LNCAP (cell line): ENCODE data around the gene KCNQ5.

Source experiments
- TF ChIP-seq, protein P1 (sequence below): fragments of 450-650 bp; IDR thresholded peaks from 2 replicates; pipeline ENCODE4 v1.5.1; 2017; ENCODE audit warnings: mild to moderate bottlenecking

KCNQ5 gene

DNA sequence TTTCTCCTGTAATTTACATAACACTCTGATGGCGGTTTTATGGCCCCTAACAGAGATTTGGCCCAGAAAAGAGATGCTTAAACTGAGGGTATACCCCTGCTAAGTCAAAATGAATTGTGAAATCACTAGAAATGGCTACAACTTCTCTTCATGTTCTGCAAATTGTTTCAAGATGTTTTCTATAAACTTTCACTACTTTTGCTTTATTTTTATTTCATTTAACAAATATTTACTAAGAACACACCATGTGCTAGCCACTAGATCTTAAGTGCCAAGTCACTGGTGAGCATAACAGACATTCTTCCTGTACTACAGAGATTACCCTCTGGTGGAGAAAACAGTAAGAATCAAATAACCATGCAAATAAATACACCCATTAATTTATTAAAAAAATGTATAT lies 87.6 kb downstream of the KCNQ5 start:
- TF ChIP-seq, protein P1, sequence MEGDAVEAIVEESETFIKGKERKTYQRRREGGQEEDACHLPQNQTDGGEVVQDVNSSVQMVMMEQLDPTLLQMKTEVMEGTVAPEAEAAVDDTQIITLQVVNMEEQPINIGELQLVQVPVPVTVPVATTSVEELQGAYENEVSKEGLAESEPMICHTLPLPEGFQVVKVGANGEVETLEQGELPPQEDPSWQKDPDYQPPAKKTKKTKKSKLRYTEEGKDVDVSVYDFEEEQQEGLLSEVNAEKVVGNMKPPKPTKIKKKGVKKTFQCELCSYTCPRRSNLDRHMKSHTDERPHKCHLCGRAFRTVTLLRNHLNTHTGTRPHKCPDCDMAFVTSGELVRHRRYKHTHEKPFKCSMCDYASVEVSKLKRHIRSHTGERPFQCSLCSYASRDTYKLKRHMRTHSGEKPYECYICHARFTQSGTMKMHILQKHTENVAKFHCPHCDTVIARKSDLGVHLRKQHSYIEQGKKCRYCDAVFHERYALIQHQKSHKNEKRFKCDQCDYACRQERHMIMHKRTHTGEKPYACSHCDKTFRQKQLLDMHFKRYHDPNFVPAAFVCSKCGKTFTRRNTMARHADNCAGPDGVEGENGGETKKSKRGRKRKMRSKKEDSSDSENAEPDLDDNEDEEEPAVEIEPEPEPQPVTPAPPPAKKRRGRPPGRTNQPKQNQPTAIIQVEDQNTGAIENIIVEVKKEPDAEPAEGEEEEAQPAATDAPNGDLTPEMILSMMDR = no peak

DNA sequence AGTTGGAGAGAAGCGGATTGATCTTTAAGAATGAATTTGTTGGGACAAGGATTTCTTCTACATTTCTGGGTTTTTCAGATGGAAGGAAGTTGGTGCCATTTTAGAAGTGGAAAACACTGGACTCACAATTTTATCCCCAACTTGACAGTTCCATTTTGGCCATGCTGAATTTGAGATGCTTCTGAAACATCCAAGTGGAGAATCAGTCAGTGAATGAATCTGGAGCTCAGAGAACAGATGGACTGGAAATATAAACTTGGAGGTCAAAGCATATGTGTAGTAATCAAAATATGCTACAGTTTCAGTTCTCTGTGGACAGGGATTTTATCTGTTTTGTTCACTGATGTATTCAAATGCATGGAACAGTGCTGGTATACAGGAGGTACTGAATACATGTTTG lies 89.9 kb downstream of the KCNQ5 start:
- TF ChIP-seq, protein P1 = no peak

GRCh38 chr6:72712910-72713309 lies 91.0 kb downstream of the KCNQ5 start:
- TF ChIP-seq, protein P1 = no peak

GRCh38 chr6:72715119-72715518 lies 93.3 kb downstream of the KCNQ5 start:
- TF ChIP-seq, protein P1 = no peak

GRCh38 chr6:72716916-72717315 lies 95.1 kb downstream of the KCNQ5 start:
- TF ChIP-seq, protein P1 = no peak

DNA sequence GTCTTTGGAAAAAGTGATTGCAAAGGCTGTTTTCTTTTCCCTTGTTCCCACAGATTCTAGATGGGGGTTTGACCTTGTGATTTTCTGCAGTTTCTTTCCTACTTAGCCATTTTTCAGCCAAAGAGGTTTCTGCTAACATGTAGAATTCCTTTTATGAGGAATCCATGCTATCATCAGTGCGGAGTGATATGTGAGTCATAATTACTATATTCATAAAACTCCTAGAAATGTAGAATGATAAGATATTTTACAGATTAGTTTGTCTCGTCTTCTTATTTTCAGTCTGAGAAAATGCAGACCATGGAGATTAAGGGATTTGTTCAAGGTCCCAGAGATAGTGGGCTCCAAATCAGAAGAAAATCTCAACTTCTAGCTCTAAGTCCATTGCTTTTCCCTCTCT lies 98.6 kb downstream of the KCNQ5 start:
- TF ChIP-seq, protein P1 = no peak

DNA sequence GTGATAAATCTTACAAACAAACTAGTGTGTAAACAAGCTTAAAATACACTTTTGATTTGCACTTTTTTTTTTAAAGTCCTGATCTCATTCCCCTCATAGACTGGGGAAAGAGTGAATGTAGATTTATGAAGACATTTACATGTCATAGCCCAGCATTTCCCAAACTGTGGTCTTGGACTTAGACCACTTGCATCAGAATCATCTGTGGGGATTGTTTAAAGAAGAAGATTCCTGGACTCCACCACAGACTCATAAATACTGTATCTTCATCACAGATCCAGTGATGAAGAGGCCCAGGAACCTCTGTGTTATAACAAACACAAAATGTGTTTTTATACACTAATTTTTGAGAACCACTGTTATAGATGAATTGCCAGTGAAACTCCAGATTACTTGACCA lies 99.5 kb downstream of the KCNQ5 start:
- TF ChIP-seq, protein P1 = no peak

DNA sequence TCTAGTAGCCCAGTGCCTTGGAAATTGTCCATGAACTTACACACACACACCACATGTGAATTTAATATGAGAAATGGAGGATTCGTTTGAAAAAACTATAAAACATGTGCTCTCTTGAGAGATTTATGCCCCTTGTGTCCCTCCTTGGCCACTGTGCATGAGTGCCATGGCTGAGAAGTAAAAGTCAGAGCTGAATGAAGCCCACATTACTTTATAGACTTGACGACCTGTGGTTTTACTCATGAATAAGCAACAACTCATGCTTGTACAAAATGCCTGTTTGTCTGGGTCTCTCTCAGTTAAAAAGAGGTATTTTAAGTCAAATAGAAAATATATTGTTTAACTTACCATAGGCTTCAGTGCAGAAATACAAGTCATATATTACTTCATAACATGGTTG lies 102.7 kb downstream of the KCNQ5 start:
- TF ChIP-seq, protein P1 = no peak
